ENCODE results near the gene CCDC190. TPM values are rescaled to one million over a fixed set of nuclear protein-coding genes. Genes with fewer than 3 reads are reported as not detected.

The CCDC190 gene
- polyA plus RNA-seq, 3 donors = not detected

DNA sequence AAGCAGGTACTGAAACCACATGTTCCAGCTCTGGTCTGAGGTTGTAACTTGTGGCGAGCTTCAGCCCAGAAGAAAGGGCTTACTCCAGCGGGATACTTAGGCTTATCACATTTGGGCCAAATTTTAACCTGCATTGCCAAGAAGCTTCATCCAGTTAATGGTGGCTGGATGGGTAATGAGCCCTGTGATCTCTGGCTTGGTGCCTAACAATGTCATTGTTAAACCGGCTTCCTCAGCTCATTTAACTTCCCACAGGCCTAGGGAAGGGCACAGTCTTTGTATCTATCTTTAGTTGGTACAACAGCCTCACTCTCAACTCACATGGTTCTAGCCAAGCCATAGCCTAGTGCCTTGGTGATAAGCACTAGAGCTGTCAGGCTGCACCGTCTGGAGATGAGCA is 43.6 kb upstream of the CCDC190 start:
- Histone ChIP-seq H3K36me3 (replicated peaks in 1 of 2; ENCODE audit: control insufficient read depth in 1 of 2, insufficient read depth in 2 of 2, low read length in 2 of 2) (no peaks in the 10 kb centered on the region), H3K4me3 (replicated peaks in 1 of 3; ENCODE audit: low read depth in 2 of 3, low read length in 3 of 3) (no peak overlapping the region), H3K79me2 (ENCODE audit: insufficient read depth, low read length) (no peaks in the 10 kb centered on the region), H3K27me3 (ENCODE audit: control insufficient read depth in 2 of 2, insufficient read depth in 2 of 2, low read length in 2 of 2) (peaks cover 2 to 3% of the 10 kb centered on the region in 2 donors), H3K4me1 (ENCODE audit: control insufficient read depth in 1 of 2, insufficient read depth in 2 of 2, low read length in 2 of 2) (no peaks in the 10 kb centered on the region), H4K20me1 (ENCODE audit: insufficient read depth, low read length) (no peaks in the 10 kb centered on the region), H3K9ac (ENCODE audit: insufficient read depth, low read length, poor library complexity, severe bottlenecking) (no peak overlapping the region), H3K27ac (ENCODE audit: low read depth in 1 of 2, low read length in 2 of 2) (no peak overlapping the region), H2AFZ (ENCODE audit: insufficient read depth, low read depth, low read length, poor library complexity, severe bottlenecking) (no peak overlapping the region), H3K4me2 (replicated peaks; ENCODE audit: extremely low read depth, low read length, poor library complexity, severe bottlenecking) (no peak overlapping the region), H3K9me3 (replicated peaks in 1 of 2; ENCODE audit: control insufficient read depth in 1 of 2, insufficient read depth in 1 of 2, low read length in 2 of 2) (no peaks in the 10 kb centered on the region)
- H3K27me3 Mint-ChIP-seq (ENCODE audit: low read depth in 3 of 3) = peaks cover 3 to 14% (median 7%) of the 10 kb centered on the region in 3 donors
- TF ChIP-seq, protein P1, sequence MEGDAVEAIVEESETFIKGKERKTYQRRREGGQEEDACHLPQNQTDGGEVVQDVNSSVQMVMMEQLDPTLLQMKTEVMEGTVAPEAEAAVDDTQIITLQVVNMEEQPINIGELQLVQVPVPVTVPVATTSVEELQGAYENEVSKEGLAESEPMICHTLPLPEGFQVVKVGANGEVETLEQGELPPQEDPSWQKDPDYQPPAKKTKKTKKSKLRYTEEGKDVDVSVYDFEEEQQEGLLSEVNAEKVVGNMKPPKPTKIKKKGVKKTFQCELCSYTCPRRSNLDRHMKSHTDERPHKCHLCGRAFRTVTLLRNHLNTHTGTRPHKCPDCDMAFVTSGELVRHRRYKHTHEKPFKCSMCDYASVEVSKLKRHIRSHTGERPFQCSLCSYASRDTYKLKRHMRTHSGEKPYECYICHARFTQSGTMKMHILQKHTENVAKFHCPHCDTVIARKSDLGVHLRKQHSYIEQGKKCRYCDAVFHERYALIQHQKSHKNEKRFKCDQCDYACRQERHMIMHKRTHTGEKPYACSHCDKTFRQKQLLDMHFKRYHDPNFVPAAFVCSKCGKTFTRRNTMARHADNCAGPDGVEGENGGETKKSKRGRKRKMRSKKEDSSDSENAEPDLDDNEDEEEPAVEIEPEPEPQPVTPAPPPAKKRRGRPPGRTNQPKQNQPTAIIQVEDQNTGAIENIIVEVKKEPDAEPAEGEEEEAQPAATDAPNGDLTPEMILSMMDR (IDR thresholded peaks at IDR 0.05) = no peak
- H3K4me3 Mint-ChIP-seq = no peak overlapping the region
- H3K9me3 Mint-ChIP-seq = peaks cover 0 to 3% (median 0%) of the 10 kb centered on the region in 7 donors
- no peak overlapping the region for H3K27ac Mint-ChIP-seq
- H3K4me1 Mint-ChIP-seq = peaks cover 3% of the 10 kb centered on the region
- 91% methylated on average over 3 of the region's 4 CpGs for WGBS (ENCODE audit: insufficient coverage)
- intact Hi-C loops (cut with micrococcal nuclease) = no loop called here
- no peak for DNase-seq
- H3K36me3 Mint-ChIP-seq = no peaks in the 10 kb centered on the region

DNA sequence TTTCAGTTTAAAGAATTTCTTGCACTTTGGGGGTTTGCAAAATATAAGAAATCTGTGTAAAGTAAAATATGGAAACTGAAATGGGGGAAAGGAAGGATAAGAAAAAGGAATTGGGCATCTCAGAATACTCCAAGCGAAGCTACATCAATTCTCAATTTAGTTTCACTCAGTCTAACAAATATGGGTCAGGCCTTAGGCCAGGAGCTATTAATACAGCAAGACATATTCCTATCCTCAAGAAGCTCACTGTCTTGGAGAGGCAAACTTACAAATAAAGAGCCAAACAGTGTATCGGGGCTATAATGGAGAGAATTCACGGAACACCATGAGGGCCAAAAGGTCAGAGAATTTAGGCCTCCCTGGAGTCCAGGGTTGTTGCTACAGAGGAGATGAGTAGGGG is 43.0 kb upstream of the CCDC190 start:
- no peaks in the 10 kb centered on the region for H3K36me3 Mint-ChIP-seq
- no peak overlapping the region for H3K4me2 ChIP-seq (replicated peaks; ENCODE audit: extremely low read depth, low read length, poor library complexity, severe bottlenecking)
- H3K27me3 Mint-ChIP-seq (ENCODE audit: low read depth in 3 of 3) = peaks cover 0 to 11% (median 6%) of the 10 kb centered on the region in 3 donors
- intact Hi-C loops (cut with micrococcal nuclease) = no loop called here
- no peaks in the 10 kb centered on the region for H3K9me3 ChIP-seq (replicated peaks in 1 of 2; ENCODE audit: control insufficient read depth in 1 of 2, insufficient read depth in 1 of 2, low read length in 2 of 2)
- H2AFZ ChIP-seq (ENCODE audit: insufficient read depth, low read depth, low read length, poor library complexity, severe bottlenecking) = no peak overlapping the region
- no peaks in the 10 kb centered on the region for H3K4me1 ChIP-seq (ENCODE audit: control insufficient read depth in 1 of 2, insufficient read depth in 2 of 2, low read length in 2 of 2)
- TF ChIP-seq, protein P1 (IDR thresholded peaks at IDR 0.05) = no peak
- no peak overlapping the region for H3K27ac Mint-ChIP-seq
- H3K27me3 ChIP-seq (ENCODE audit: control insufficient read depth in 2 of 2, insufficient read depth in 2 of 2, low read length in 2 of 2) = peaks cover 2 to 3% of the 10 kb centered on the region in 2 donors
- no peaks in the 10 kb centered on the region for H4K20me1 ChIP-seq (ENCODE audit: insufficient read depth, low read length)
- 100% methylated on average over 1 of the region's 3 CpGs for WGBS (ENCODE audit: insufficient coverage)
- peaks cover 3% of the 10 kb centered on the region for H3K4me1 Mint-ChIP-seq
- H3K27ac ChIP-seq (ENCODE audit: low read depth in 1 of 2, low read length in 2 of 2) = no peak overlapping the region
- H3K79me2 ChIP-seq (ENCODE audit: insufficient read depth, low read length) = no peaks in the 10 kb centered on the region
- no peak for DNase-seq
- H3K9me3 Mint-ChIP-seq = peaks cover 0 to 3% (median 0%) of the 10 kb centered on the region in 7 donors
- no peaks in the 10 kb centered on the region for H3K36me3 ChIP-seq (replicated peaks in 1 of 2; ENCODE audit: control insufficient read depth in 1 of 2, insufficient read depth in 2 of 2, low read length in 2 of 2)
- no peak overlapping the region for H3K9ac ChIP-seq (ENCODE audit: insufficient read depth, low read length, poor library complexity, severe bottlenecking)
- H3K4me3 Mint-ChIP-seq = no peak overlapping the region
- no peak overlapping the region for H3K4me3 ChIP-seq (replicated peaks in 1 of 3; ENCODE audit: low read depth in 2 of 3, low read length in 3 of 3)
